GM21737 (cell line): ENCODE measurements around the gene RPGRIP1.
"Not testable (repeated sequence)": the region's sequence is repeated elsewhere in the genome, so short reads cannot be mapped to it uniquely, and the experiment has no call there.

Experiments
- ATAC-seq: cut with Tn5 transposase; IDR thresholded peaks from one replicate; pipeline ENCODE4 v1.9.1; 2021; ENCODE audit warnings: mild to moderate bottlenecking, moderate library complexity; ENCODE audit not compliant: unreplicated experiment

RPGRIP1 gene

GRCh38 chr14:21258005-21258888, 21.6 kb upstream of the RPGRIP1 start:
- ATAC-seq, result no peak

- ATAC-seq, result no peak
Measured at GRCh38 chr14:21258889-21259787, 20.7 kb upstream of the RPGRIP1 start.

- ATAC-seq, result no peak
Measured at GRCh38 chr14:21261824-21262223, 18.1 kb upstream of the RPGRIP1 start.

GRCh38 chr14:21262410-21262809, 17.5 kb upstream of the RPGRIP1 start:
- no peak for ATAC-seq

GRCh38 chr14:21263284-21264024, 16.4 kb upstream of the RPGRIP1 start:
- peak; percentile 1 for ATAC-seq

- peak; percentile 61 for ATAC-seq
Measured at GRCh38 chr14:21264025-21264801, 15.7 kb upstream of the RPGRIP1 start.

- no peak for ATAC-seq
Measured at GRCh38 chr14:21267431-21267845, 12.4 kb upstream of the RPGRIP1 start.

- ATAC-seq, result no peak
Measured at GRCh38 chr14:21267886-21268616, 11.8 kb upstream of the RPGRIP1 start.

GRCh38 chr14:21268617-21269251, 11.1 kb upstream of the RPGRIP1 start:
- no peak for ATAC-seq

- ATAC-seq, result peak; percentile 88
Measured at GRCh38 chr14:21269252-21270046, 10.4 kb upstream of the RPGRIP1 start, which contains the start of gene HNRNPC. Gene HNRNPC, minus strand, starts transcription at chr14:21269442. Its CDS starts 35,249 bp downstream, at chr14:21234193.

- ATAC-seq, result not testable (repeated sequence)
Measured at GRCh38 chr14:21272661-21273060, 7.2 kb upstream of the RPGRIP1 start.

- ATAC-seq, result no peak
Measured at GRCh38 chr14:21275261-21275858, 4.5 kb upstream of the RPGRIP1 start.

- ATAC-seq, result no peak
Measured at GRCh38 chr14:21278632-21279031, 1.3 kb upstream of the RPGRIP1 start.

- not testable (repeated sequence) for ATAC-seq
Measured at GRCh38 chr14:21281917-21282316, 2.0 kb downstream of the RPGRIP1 start.

GRCh38 chr14:21286516-21286915, 6.6 kb downstream of the RPGRIP1 start:
- ATAC-seq, result not testable (repeated sequence)

- ATAC-seq, result no peak
Measured at GRCh38 chr14:21287168-21287567, 7.3 kb downstream of the RPGRIP1 start.

- ATAC-seq, result not testable (repeated sequence)
Measured at GRCh38 chr14:21294026-21294425, 14.1 kb downstream of the RPGRIP1 start.

- ATAC-seq, result no peak
Measured at GRCh38 chr14:21298358-21298757, 18.5 kb downstream of the RPGRIP1 start.
